Astrocyte (in vitro differentiated cells and primary cell): ENCODE results near the gene TPPP2.
"Not testable (repeated sequence)": the region's sequence is repeated elsewhere in the genome, so short reads cannot be mapped to it uniquely, and the experiment has no call there.

Experiments
- CTCF ChIP-seq: IDR thresholded peaks from 2 replicates; pipeline ENCODE4 v1.5.1; 2011; ENCODE audit warnings: low read depth, mild to moderate bottlenecking, inconsistent platforms, low read length, moderate library complexity; ENCODE audit not compliant: insufficient read depth
- EZH2 ChIP-seq: IDR thresholded peaks from 2 replicates; pipeline ENCODE4 v1.6.1; 2012; ENCODE audit warnings: mild to moderate bottlenecking, low read length, inconsistent platforms; ENCODE audit not compliant: insufficient read depth

- not testable (repeated sequence) for TF ChIP-seq CTCF, EZH2
These were observed 44.4 kb upstream of the TPPP2 start for GRCh38 chr14:20985650-20986049.
